MCF 10A (cell line): ENCODE measurements around the gene EIF2B5. TPM values are rescaled to one million over a fixed set of nuclear protein-coding genes. Genes with fewer than 3 reads are reported as not detected.

Experiments used
- BruUV-seq: library from RNA; stranded (reverse); fragments of 400-500 nt; replicated peaks from 2 replicates; lab custom pipeline; 2021; lab: Mats Ljungman, UMichigan
- CTCF ChIA-PET: fragments of 300-600 bp; sonication (Branson Sonifier 250); formaldehyde crosslinking; extraction: SDS; loops from one replicate; lab custom pipeline; 2021; ENCODE audit warnings: antibody characterized with exemption, inconsistent platforms; lab: Yijun Ruan, JAX
- POLR2A ChIA-PET: fragments of 300-600, 350-650 bp; sonication (Branson Sonifier 250); formaldehyde crosslinking; extraction: SDS; loops from one replicate; lab custom pipeline; 2020; ENCODE audit warnings: antibody characterized with exemption, inconsistent platforms; lab: Yijun Ruan, JAX
- DNase-seq: peaks from one replicate; pipeline ENCODE4 v3.0.0-alpha.2; 2018; ENCODE audit not compliant: unreplicated experiment
- H3K27ac Mint-ChIP-seq: one replicate; pipeline ENCODE4 v1.8.0; 2022; ENCODE audit warnings: mild to moderate bottlenecking, low read depth, mixed read lengths; ENCODE audit not compliant: unreplicated experiment
- H3K27me3 Mint-ChIP-seq: one replicate; pipeline ENCODE4 v1.8.0; 2022; ENCODE audit warnings: mixed read lengths; ENCODE audit not compliant: insufficient read depth, unreplicated experiment
- H3K36me3 Mint-ChIP-seq: one replicate; pipeline ENCODE4 v1.8.0; 2022; ENCODE audit warnings: mild to moderate bottlenecking, moderate library complexity, mixed read lengths; ENCODE audit not compliant: insufficient read depth, unreplicated experiment
- H3K4me1 Mint-ChIP-seq: one replicate; pipeline ENCODE4 v1.8.0; 2022; ENCODE audit warnings: mixed read lengths; ENCODE audit not compliant: insufficient read depth, unreplicated experiment
- H3K4me3 Mint-ChIP-seq: one replicate; pipeline ENCODE4 v1.8.0; 2022; ENCODE audit warnings: mild to moderate bottlenecking, moderate library complexity, mixed read lengths; ENCODE audit not compliant: unreplicated experiment
- H3K9me3 Mint-ChIP-seq: one replicate; pipeline ENCODE4 v1.8.0; 2022; ENCODE audit warnings: mixed read lengths; ENCODE audit not compliant: unreplicated experiment
- intact Hi-C: fragments of 100-400 bp; cut with micrococcal nuclease; formaldehyde crosslinking; loops from 2 replicates; pipeline ENCODE4 v1.14.1; 2022
- total RNA-seq: library from RNA; stranded (reverse); gene quantifications from 2 replicates; pipeline ENCODE4 v1.2.3, GENCODE V29; 2022
- TF ChIP-seq, protein P1 (sequence below): fragments of 200-600 bp; IDR thresholded peaks from one replicate; pipeline ENCODE4 v1.8.0; 2022; ENCODE audit warnings: antibody characterized with exemption, mild to moderate bottlenecking; ENCODE audit not compliant: unreplicated experiment

EIF2B5 gene
- total RNA-seq, 1 experiment from 2014 or later: 36.1 TPM

DNA sequence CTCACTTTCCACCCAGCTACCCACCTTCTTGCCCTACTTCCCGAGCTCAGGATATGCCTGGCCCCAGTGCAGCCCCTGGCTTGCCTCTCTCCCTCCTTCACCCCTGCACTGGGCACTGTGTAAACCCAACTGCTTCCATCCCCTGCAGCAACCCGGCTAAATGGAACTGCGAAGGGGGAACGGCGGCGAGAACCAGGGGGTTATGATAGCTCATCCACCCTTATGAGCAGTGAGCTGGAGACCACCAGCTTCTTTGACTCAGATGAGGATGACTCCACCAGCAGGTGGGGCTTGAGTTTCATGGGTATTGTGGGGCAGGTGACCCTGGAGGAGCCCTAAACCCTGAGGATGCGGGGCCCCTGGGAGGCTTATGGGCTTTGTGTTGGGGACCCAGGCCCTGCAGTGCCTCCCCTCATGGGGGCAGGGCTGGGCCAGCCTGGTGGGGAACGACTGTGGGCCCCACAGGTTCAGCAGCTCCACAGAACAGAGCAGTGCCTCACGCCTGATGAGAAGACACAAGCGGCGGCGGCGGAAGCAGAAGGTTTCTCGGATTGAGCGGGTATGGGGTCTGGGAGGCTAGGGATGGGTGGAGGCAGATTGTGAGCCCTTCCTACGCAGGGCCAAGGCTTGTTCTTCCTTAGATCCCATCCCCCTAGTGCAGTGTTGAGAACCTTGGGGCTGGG, 29.6 kb downstream of the EIF2B5 start:
- intact Hi-C loops: no loop called here
- CTCF ChIA-PET: interaction anchor here (0.7 to 1.5 kb wide), 4 partner anchors 9 to 280 kb away, joined by 3 read pairs; partner anchors contain the start of gene PARL
- peaks cover 17% of the 10 kb centered on the region for H3K4me1 Mint-ChIP-seq
- TF ChIP-seq, protein P1, sequence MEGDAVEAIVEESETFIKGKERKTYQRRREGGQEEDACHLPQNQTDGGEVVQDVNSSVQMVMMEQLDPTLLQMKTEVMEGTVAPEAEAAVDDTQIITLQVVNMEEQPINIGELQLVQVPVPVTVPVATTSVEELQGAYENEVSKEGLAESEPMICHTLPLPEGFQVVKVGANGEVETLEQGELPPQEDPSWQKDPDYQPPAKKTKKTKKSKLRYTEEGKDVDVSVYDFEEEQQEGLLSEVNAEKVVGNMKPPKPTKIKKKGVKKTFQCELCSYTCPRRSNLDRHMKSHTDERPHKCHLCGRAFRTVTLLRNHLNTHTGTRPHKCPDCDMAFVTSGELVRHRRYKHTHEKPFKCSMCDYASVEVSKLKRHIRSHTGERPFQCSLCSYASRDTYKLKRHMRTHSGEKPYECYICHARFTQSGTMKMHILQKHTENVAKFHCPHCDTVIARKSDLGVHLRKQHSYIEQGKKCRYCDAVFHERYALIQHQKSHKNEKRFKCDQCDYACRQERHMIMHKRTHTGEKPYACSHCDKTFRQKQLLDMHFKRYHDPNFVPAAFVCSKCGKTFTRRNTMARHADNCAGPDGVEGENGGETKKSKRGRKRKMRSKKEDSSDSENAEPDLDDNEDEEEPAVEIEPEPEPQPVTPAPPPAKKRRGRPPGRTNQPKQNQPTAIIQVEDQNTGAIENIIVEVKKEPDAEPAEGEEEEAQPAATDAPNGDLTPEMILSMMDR: no peak
- no peaks in the 10 kb centered on the region for H3K9me3 Mint-ChIP-seq
- POLR2A ChIA-PET: interaction anchor here (0.7 to 1.0 kb wide), 2 partner anchors 10 to 11 kb away, joined by 3 to 4 read pairs; partner anchors contain the start of gene AP2M1
- no peak overlapping the region for H3K27ac Mint-ChIP-seq
- no TSS peak for BruUV-seq
- DNase-seq: no peak
- H3K36me3 Mint-ChIP-seq: peaks cover 42% of the 10 kb centered on the region
- H3K4me3 Mint-ChIP-seq: no peak overlapping the region
- H3K27me3 Mint-ChIP-seq: no peaks in the 10 kb centered on the region

DNA sequence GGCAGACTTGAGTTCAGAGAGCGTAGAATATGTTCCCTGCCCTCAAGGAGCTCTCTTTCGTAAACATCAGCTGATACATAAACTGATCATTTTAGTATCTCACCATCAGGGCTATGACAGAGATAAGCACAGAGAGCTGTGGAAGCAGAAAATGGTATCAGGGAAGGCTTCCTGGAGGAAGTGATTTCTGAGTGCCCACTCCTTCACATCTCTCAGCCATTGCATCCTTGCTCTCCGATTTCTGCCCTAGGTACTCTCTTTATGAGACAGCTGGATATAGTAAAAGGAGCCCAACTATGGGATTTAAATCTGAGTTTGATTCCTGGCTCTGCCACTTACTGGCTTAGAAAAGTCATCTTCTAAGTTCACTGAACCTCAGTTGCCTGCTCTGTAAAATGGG, 30.4 kb downstream of the EIF2B5 start:
- TF ChIP-seq, protein P1: no peak
- CTCF ChIA-PET: interaction anchor here (1.0 kb wide), 1 partner anchor 84 kb away, joined by 3 read pairs; no protein-coding TSS in a partner anchor
- Mint-ChIP-seq H3K4me1 (peaks cover 12% of the 10 kb centered on the region), H3K4me3 (no peak overlapping the region), H3K27me3 (no peaks in the 10 kb centered on the region), H3K36me3 (peaks cover 36% of the 10 kb centered on the region), H3K27ac (no peak overlapping the region), H3K9me3 (no peaks in the 10 kb centered on the region)
- POLR2A ChIA-PET: interaction anchor here (0.7 kb wide), 1 partner anchor 9 kb away, joined by 3 read pairs; no protein-coding TSS in a partner anchor
- no peak for DNase-seq
- intact Hi-C loops: no loop called here
- BruUV-seq: no TSS peak

DNA sequence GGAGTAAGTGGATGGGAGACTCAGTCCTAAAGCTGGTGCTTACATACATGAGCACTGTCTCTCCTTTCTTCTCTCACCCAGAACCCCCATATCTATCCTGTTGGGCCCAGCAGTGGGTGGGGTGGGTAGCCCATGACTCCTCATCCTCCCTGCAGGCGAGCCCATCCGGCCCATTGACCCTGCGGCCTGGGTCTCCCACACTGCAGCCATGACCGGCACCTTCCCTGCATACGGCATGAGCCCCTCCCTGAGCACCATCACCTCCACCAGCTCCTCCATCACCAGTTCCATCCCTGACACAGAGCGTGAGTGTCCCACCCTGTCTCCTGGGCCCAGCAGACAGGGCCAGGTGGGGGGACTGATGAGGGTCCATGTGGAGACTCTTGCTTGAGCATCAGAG, 31.5 kb downstream of the EIF2B5 start:
- ChIA-PET CTCF (no interaction called here), POLR2A (interaction anchor here (0.6 kb wide), 1 partner anchor 80 kb away, joined by 3 read pairs; no protein-coding TSS in a partner anchor)
- TF ChIP-seq, protein P1: no peak
- H3K27me3 Mint-ChIP-seq: no peaks in the 10 kb centered on the region
- H3K27ac Mint-ChIP-seq: no peak overlapping the region
- H3K36me3 Mint-ChIP-seq: peaks cover 39% of the 10 kb centered on the region
- DNase-seq: no peak
- no peak overlapping the region for H3K4me3 Mint-ChIP-seq
- no TSS peak for BruUV-seq
- intact Hi-C loops: no loop called here
- H3K4me1 Mint-ChIP-seq: peaks cover 17% of the 10 kb centered on the region
- no peaks in the 10 kb centered on the region for H3K9me3 Mint-ChIP-seq

DNA sequence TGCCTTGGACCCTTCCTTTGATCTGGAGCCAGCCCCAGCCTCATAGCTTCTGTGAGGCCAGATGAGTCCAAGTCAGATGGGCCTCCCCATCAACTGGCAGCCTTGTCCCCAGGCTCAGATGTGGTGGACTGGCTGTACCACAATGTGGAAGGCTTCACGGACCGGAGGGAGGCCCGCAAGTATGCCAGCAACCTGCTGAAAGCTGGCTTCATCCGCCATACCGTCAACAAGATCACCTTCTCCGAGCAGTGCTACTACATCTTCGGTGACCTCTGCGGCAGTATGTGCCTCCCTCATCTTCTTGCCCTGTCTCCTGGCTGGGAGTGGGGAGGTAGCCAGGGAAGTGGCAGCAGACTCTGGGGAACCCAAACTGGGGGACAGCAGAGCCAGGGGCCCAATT, 32.6 kb downstream of the EIF2B5 start:
- H3K36me3 Mint-ChIP-seq: peaks cover 43% of the 10 kb centered on the region
- no peak overlapping the region for H3K4me3 Mint-ChIP-seq
- intact Hi-C loops: no loop called here
- H3K9me3 Mint-ChIP-seq: no peaks in the 10 kb centered on the region
- no TSS peak for BruUV-seq
- TF ChIP-seq, protein P1: no peak
- POLR2A ChIA-PET: interaction anchor here (0.6 kb wide), 1 partner anchor 67 kb away, joined by 3 read pairs; no protein-coding TSS in a partner anchor
- CTCF ChIA-PET: no interaction called here
- H3K27me3 Mint-ChIP-seq: no peaks in the 10 kb centered on the region
- no peak for DNase-seq
- H3K27ac Mint-ChIP-seq: no peak overlapping the region
- H3K4me1 Mint-ChIP-seq: peaks cover 14% of the 10 kb centered on the region
